Measurements from ENCODE around the gene STMN3. TPM values are rescaled to one million over a fixed set of nuclear protein-coding genes. Genes with fewer than 3 reads are reported as not detected.
A peak's percentile ranks its signal among the peaks of the same experiment; 100 is the strongest.

STMN3 gene
- polyA plus RNA-seq, 1 experiment: 21.8 TPM

GRCh38 chr20:63694584-63695423, 41.6 kb upstream of the STMN3 start:
- ChIA-PET POLR2A (interaction anchor here (0.7 to 1.5 kb wide), 2 partner anchors 8 to 12 kb away, joined by 3 to 4 read pairs; no protein-coding TSS in a partner anchor), CTCF (no interaction called here)
- Histone ChIP-seq H3K27ac (ENCODE audit: low read depth, low read length) (no peak overlapping the region), H3K27me3 (ENCODE audit: control insufficient read depth, insufficient read depth, low read length) (no peaks in the 10 kb centered on the region), H3K4me3 (ENCODE audit: low read depth, low read length) (no peak overlapping the region), H3K9me3 (ENCODE audit: control insufficient read depth, insufficient read depth, low read length) (no peaks in the 10 kb centered on the region; the same call in 1 of the 2 replicates)
- TF ChIP-seq CTCF (IDR thresholded peaks at IDR 0.05; ENCODE audit: low read depth, low read length): no peak
- DNase-seq (ENCODE audit: low read depth, low spot score): no peak

DNA sequence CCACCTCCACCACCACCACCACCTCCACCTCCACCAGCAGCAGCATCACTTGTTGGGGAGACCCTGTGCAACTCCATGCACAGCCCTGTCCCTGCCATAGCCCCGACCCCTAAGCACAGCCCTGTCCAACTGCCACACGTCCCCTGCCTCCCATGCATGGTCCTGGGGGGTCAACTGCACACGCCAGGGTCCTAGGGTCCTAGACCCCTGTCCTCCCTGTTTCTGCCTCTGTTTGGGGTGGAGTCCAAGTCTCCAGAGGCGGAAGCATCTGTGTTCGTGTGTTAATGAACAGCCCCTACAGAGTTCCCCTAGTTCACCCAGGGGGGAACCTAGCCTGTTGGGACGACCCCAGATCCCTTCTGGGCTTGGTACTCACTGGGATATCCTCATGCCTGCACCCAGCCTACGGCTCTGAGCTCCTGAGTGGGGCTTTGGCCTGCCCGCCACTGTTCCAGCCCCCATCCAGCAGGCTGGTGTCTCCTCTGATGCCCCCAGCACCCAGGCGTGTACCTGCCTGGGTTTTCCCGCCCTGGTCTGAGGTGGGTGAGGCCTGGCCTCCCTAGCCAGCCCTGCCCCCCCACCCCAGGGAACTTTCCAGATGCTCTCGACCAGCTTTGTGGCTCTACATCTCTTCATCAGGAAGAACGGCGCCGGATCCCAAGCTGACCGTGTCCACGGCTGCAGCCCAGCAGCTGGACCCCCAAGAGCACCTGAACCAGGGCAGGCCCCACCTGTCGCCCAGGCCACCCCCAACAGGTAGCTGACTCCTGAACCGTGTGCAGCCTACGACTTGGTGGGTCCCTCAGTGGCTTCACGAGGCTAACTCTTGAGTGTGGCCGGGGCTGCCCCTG, 40.7 kb upstream of the STMN3 start:
- DNase-seq (ENCODE audit: low read depth, low spot score): no peak
- Histone ChIP-seq H3K27me3 (ENCODE audit: control insufficient read depth, insufficient read depth, low read length) (no peaks in the 10 kb centered on the region), H3K4me3 (ENCODE audit: low read depth, low read length) (no peak overlapping the region), H3K9me3 (ENCODE audit: control insufficient read depth, insufficient read depth, low read length) (no peaks in the 10 kb centered on the region; the same call in 1 of the 2 replicates), H3K27ac (ENCODE audit: low read depth, low read length) (no peak overlapping the region)
- CTCF ChIA-PET: no interaction called here
- POLR2A ChIA-PET: interaction anchor here (0.6 kb wide), 1 partner anchor 17 kb away, joined by 4 read pairs; no protein-coding TSS in a partner anchor
- no peak for TF ChIP-seq CTCF (IDR thresholded peaks at IDR 0.05; ENCODE audit: low read depth, low read length)

GRCh38 chr20:63693083-63693732, 40.0 kb upstream of the STMN3 start:
- TF ChIP-seq CTCF (IDR thresholded peaks at IDR 0.05; ENCODE audit: low read depth, low read length): no peak
- no peaks in the 10 kb centered on the region; the same call in 1 of the 2 replicates for H3K9me3 ChIP-seq (ENCODE audit: control insufficient read depth, insufficient read depth, low read length)
- H3K27me3 ChIP-seq (ENCODE audit: control insufficient read depth, insufficient read depth, low read length): no peaks in the 10 kb centered on the region
- POLR2A ChIA-PET: no interaction called here
- no peak overlapping the region for H3K4me3 ChIP-seq (ENCODE audit: low read depth, low read length)
- CTCF ChIA-PET: no interaction called here
- no peak overlapping the region for H3K27ac ChIP-seq (ENCODE audit: low read depth, low read length)
- DNase-seq (ENCODE audit: low read depth, low spot score): no peak

DNA sequence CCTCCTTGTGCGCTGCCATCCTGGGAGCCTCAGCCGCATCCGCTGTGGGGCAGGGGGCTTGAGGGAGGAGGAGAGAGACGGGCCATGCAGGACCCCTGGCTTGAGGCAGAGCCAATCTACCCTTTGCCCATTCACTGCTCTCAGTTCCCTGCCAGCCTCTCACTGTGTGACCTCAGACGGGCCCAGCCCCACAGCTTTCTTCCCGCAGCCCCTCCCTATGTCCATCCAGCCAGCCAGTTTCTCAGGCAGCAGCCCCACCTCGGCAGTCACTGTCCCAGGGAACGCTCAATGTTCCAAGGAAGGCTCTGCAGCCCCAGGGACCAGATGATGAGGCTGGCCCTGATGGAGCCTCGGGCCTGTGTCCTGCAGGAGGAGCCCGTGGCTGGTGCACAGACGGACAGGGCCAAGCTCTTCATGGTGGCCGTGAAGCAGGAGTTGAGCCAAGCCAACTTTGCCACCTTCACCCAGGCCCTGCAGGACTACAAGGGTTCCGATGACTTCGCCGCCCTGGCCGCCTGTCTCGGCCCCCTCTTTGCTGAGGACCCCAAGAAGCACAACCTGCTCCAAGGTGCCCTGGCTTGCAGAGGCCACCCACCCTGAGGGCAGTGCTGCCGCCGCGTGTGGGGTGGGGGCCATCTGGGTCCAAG, 39.3 kb upstream of the STMN3 start:
- Histone ChIP-seq H3K4me3 (ENCODE audit: low read depth, low read length) (no peak overlapping the region), H3K27ac (ENCODE audit: low read depth, low read length) (no peak overlapping the region), H3K9me3 (ENCODE audit: control insufficient read depth, insufficient read depth, low read length) (no peaks in the 10 kb centered on the region; the same call in 1 of the 2 replicates), H3K27me3 (ENCODE audit: control insufficient read depth, insufficient read depth, low read length) (no peaks in the 10 kb centered on the region)
- ChIA-PET POLR2A (interaction anchor here (1.0 to 1.2 kb wide), 2 partner anchors 10 to 39 kb away, joined by 4 to 6 read pairs; partner anchors contain the start of gene STMN3), CTCF (no interaction called here)
- DNase-seq (ENCODE audit: low read depth, low spot score): no peak
- 0 out of 2 replicates have a peak, but pooled peaks have one; percentile 13 for TF ChIP-seq CTCF (IDR thresholded peaks at IDR 0.05; ENCODE audit: low read depth, low read length)
